Caco-2 (cell line): ENCODE data around the gene IZUMO1R. TPM values are rescaled to one million over a fixed set of nuclear protein-coding genes. Genes with fewer than 3 reads are reported as not detected.
"Not testable (repeated sequence)": the region's sequence is repeated elsewhere in the genome, so short reads cannot be mapped to it uniquely, and the experiment has no call there.

Source experiments
- BruUV-seq: library from RNA; stranded (reverse); fragments of 400-500 nt; replicated peaks from 2 replicates; lab custom pipeline; 2021; lab: Mats Ljungman, UMichigan
- CTCF ChIA-PET: fragments of 300-600 bp; sonication (Branson Sonifier 250); formaldehyde crosslinking; loops from one replicate; lab custom pipeline; 2022; ENCODE audit warnings: antibody characterized with exemption; lab: Charles Lee
- POLR2A ChIA-PET: fragments of 300-600 bp; sonication (Branson Sonifier 250); formaldehyde crosslinking; loops from one replicate; lab custom pipeline; 2022; ENCODE audit warnings: antibody characterized with exemption; lab: Charles Lee
- DNase-seq, 2 experiments: peaks; one replicate each; pipeline versions ENCODE4 v3.0.0 to v3.0.0-alpha.2; 2020 to 2022
- H3K27me3 ChIP-seq: replicated peaks from 2 replicates; pipeline ENCODE4 v1.6.0; 2011; ENCODE audit warnings: low read length; ENCODE audit not compliant: control insufficient read depth, insufficient read depth
- H3K36me3 ChIP-seq: 2 replicates; pipeline ENCODE4 v1.5.1; 2011; ENCODE audit warnings: low read length; ENCODE audit not compliant: control insufficient read depth, insufficient read depth
- H3K4me1 ChIP-seq: fragments of 250-450 bp; sonication (Bioruptor Pico); 2 replicates; pipeline ENCODE4 v1.5.1; 2020; ENCODE audit warnings: mild to moderate bottlenecking
- H3K4me3 ChIP-seq: 2 replicates; pipeline ENCODE4 v1.5.1; 2011; ENCODE audit warnings: low read depth, mild to moderate bottlenecking, control low read depth, low read length
- H3K9me3 ChIP-seq: fragments of 250-450 bp; sonication (Bioruptor Pico); 2 replicates; pipeline ENCODE4 v1.5.1; 2020; ENCODE audit warnings: mild to moderate bottlenecking, moderate library complexity
- H3K27ac Mint-ChIP-seq: one replicate; pipeline ENCODE4 v1.8.0; 2022; ENCODE audit warnings: mixed read lengths; ENCODE audit not compliant: unreplicated experiment
- H3K27me3 Mint-ChIP-seq: one replicate; pipeline ENCODE4 v1.8.0; 2022; ENCODE audit warnings: mixed read lengths; ENCODE audit not compliant: insufficient read depth, unreplicated experiment
- H3K36me3 Mint-ChIP-seq: one replicate; pipeline ENCODE4 v1.8.0; 2022; ENCODE audit warnings: mild to moderate bottlenecking, mixed read lengths; ENCODE audit not compliant: insufficient read depth, unreplicated experiment
- H3K4me1 Mint-ChIP-seq: one replicate; pipeline ENCODE4 v1.8.0; 2022; ENCODE audit warnings: low read depth, mixed read lengths; ENCODE audit not compliant: unreplicated experiment
- H3K4me3 Mint-ChIP-seq: one replicate; pipeline ENCODE4 v1.8.0; 2022; ENCODE audit warnings: mild to moderate bottlenecking, moderate library complexity, mixed read lengths; ENCODE audit not compliant: unreplicated experiment
- H3K9me3 Mint-ChIP-seq: one replicate; pipeline ENCODE4 v1.8.0; 2022; ENCODE audit warnings: mixed read lengths; ENCODE audit not compliant: unreplicated experiment
- intact Hi-C: fragments of 100-400 bp; cut with micrococcal nuclease; formaldehyde crosslinking; loops from one replicate; pipeline ENCODE4 v1.10.0; 2022; ENCODE audit not compliant: unreplicated experiment
- total RNA-seq: library from RNA; stranded (reverse); gene quantifications from 2 replicates; pipeline ENCODE4 v1.2.3, GENCODE V29; 2022
- TF ChIP-seq, protein P1 (sequence below), 2 experiments: fragments of 200-600 bp in 1 of 2; IDR thresholded peaks; 1 replicate in 1 of 2; 2 replicates in 1 of 2; pipeline versions ENCODE4 v1.5.1 to v1.8.0; 2011 to 2022; ENCODE audit warnings: antibody characterized with exemption in 1 of 2, control low read depth in 1 of 2, inconsistent platforms in 1 of 2, low read depth in 1 of 2, low read length in 1 of 2, mild to moderate bottlenecking in 1 of 2, moderate library complexity in 1 of 2; ENCODE audit not compliant: insufficient read depth in 1 of 2, severe bottlenecking in 1 of 2, unreplicated experiment in 1 of 2

The IZUMO1R gene
- total RNA-seq, 1 experiment from 2014 or later, result not detected

DNA sequence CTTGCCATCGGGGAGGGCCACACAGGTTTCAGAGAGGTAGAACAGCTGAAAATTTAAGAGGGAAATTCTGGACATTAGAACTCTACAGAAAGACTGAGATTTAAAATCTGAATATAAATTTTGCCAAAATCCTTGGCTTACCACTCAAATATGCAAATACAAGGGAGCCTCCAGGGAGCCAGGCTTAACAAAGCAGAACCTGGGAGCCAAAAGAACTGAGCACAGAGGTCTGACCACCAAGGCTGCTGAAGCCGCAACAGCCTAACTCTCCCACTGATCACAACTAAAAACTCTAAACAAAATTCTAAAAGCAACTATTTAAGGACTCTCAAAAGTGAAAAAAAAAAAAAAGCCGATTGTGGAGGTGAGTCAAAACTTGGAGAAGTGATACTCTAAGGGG is 34.3 kb downstream of the IZUMO1R start:
- H3K9me3 ChIP-seq, result 0 out of 2 replicates have a peak, but pooled peaks cover 3% of the 10 kb centered on the region
- TF ChIP-seq, protein P1, sequence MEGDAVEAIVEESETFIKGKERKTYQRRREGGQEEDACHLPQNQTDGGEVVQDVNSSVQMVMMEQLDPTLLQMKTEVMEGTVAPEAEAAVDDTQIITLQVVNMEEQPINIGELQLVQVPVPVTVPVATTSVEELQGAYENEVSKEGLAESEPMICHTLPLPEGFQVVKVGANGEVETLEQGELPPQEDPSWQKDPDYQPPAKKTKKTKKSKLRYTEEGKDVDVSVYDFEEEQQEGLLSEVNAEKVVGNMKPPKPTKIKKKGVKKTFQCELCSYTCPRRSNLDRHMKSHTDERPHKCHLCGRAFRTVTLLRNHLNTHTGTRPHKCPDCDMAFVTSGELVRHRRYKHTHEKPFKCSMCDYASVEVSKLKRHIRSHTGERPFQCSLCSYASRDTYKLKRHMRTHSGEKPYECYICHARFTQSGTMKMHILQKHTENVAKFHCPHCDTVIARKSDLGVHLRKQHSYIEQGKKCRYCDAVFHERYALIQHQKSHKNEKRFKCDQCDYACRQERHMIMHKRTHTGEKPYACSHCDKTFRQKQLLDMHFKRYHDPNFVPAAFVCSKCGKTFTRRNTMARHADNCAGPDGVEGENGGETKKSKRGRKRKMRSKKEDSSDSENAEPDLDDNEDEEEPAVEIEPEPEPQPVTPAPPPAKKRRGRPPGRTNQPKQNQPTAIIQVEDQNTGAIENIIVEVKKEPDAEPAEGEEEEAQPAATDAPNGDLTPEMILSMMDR (IDR thresholded peaks at IDR 0.05; ENCODE audit: insufficient read depth in 1 of 2, low read depth in 1 of 2, low read length in 1 of 2, severe bottlenecking in 1 of 2, unreplicated experiment in 1 of 2), result no peak
- ChIA-PET CTCF (no interaction called here), POLR2A (no interaction called here)
- no peak overlapping the region for H3K4me3 Mint-ChIP-seq
- no peaks in the 10 kb centered on the region for H3K36me3 Mint-ChIP-seq
- H3K27me3 ChIP-seq, result no peaks in the 10 kb centered on the region
- BruUV-seq, result no TSS peak
- no peak overlapping the region for H3K4me3 ChIP-seq
- H3K36me3 ChIP-seq, result no peaks in the 10 kb centered on the region
- peaks cover 6% of the 10 kb centered on the region for H3K27me3 Mint-ChIP-seq
- no peak for DNase-seq
- H3K4me1 Mint-ChIP-seq, result peaks cover 2% of the 10 kb centered on the region
- H3K9me3 Mint-ChIP-seq, result no peaks in the 10 kb centered on the region
- intact Hi-C loops, result no loop called here
- no peaks in the 10 kb centered on the region for H3K4me1 ChIP-seq
- no peak overlapping the region for H3K27ac Mint-ChIP-seq

GRCh38 chr11:94342250-94342649 is 37.9 kb downstream of the IZUMO1R start:
- Histone ChIP-seq H3K9me3 (peaks cover 8% of the 10 kb centered on the region; the same call in 1 of the 2 replicates), H3K27me3 (no peaks in the 10 kb centered on the region), H3K36me3 (no peaks in the 10 kb centered on the region), H3K4me3 (no peak overlapping the region), H3K4me1 (no peaks in the 10 kb centered on the region)
- CTCF ChIA-PET, result no interaction called here
- Mint-ChIP-seq H3K27ac (no peak overlapping the region), H3K4me3 (no peak overlapping the region), H3K9me3 (peaks cover 15% of the 10 kb centered on the region), H3K27me3 (peaks cover 3% of the 10 kb centered on the region), H3K36me3 (no peaks in the 10 kb centered on the region), H3K4me1 (peaks cover 9% of the 10 kb centered on the region)
- POLR2A ChIA-PET, result interaction anchor here (0.6 kb wide), 1 partner anchor 681 kb away, joined by 3 read pairs; the partner anchor contains the start of gene CEP295
- TF ChIP-seq, protein P1 (IDR thresholded peaks at IDR 0.05; ENCODE audit: insufficient read depth in 1 of 2, low read depth in 1 of 2, low read length in 1 of 2, severe bottlenecking in 1 of 2, unreplicated experiment in 1 of 2), result no peak
- DNase-seq, result no peak
- BruUV-seq, result no TSS peak
- intact Hi-C loops, result no loop called here

- Histone ChIP-seq H3K9me3 (peaks cover 8% of the 10 kb centered on the region; the same call in 1 of the 2 replicates), H3K4me3 (no peak overlapping the region), H3K27me3 (no peaks in the 10 kb centered on the region), H3K4me1 (no peaks in the 10 kb centered on the region), H3K36me3 (no peaks in the 10 kb centered on the region)
- no TSS peak for BruUV-seq
- TF ChIP-seq, protein P1 (IDR thresholded peaks at IDR 0.05; ENCODE audit: insufficient read depth in 1 of 2, low read depth in 1 of 2, low read length in 1 of 2, severe bottlenecking in 1 of 2, unreplicated experiment in 1 of 2), result no peak
- Mint-ChIP-seq H3K4me3 (no peak overlapping the region), H3K27ac (no peak overlapping the region), H3K36me3 (no peaks in the 10 kb centered on the region), H3K27me3 (no peaks in the 10 kb centered on the region), H3K4me1 (peaks cover 9% of the 10 kb centered on the region), H3K9me3 (peaks cover 20% of the 10 kb centered on the region)
- intact Hi-C loops, result no loop called here
- ChIA-PET POLR2A (no interaction called here), CTCF (no interaction called here)
- no peak for DNase-seq
These were observed 39.1 kb downstream of the IZUMO1R start for GRCh38 chr11:94343495-94343894.

- H3K36me3 Mint-ChIP-seq, H3K4me3 Mint-ChIP-seq, H3K27me3 Mint-ChIP-seq, H3K27ac Mint-ChIP-seq, BruUV-seq, H3K9me3 ChIP-seq, H3K4me3 ChIP-seq, H3K27me3 ChIP-seq, POLR2A ChIA-PET, DNase-seq, H3K36me3 ChIP-seq, H3K4me1 ChIP-seq, intact Hi-C loops, CTCF ChIA-PET: not testable (repeated sequence)
- peaks cover 20% of the 10 kb centered on the region for H3K9me3 Mint-ChIP-seq
- peaks cover 18% of the 10 kb centered on the region for H3K4me1 Mint-ChIP-seq
These were observed 41.9 kb downstream of the IZUMO1R start for GRCh38 chr11:94346311-94346710.

DNA sequence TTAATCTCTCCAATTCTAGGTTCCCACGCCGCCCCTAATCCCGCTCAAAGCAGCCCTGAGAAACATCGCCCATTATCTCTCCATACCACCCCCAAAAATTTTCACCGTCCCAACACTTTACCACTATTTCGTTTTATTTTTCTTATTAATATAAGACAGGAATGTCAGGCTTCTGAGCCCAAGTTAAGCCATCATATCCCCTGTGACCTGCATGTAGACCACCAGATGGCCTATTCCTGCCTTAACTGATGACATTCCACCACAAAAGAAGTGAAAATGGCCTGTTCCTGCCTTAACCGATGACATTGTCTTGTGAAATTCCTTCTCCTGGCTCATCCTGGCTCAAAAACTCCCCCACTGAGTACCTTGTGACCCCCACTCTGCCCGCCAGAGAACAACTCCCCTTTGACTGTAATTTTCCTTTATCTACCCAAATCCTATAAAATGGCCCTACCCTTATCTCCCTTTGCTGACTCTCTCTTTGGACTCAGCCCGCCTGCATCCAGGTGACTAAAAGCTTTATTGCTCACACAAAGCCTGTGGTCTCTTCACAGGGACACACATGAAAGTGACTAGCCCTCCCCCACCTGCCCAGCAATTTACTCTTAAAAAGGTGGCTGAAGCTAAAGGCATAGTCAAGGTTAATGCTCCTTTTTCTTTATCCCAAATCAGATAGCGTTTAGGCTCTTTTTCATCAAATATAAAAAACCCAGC is 46.6 kb downstream of the IZUMO1R start:
- H3K36me3 Mint-ChIP-seq, H3K4me3 ChIP-seq, H3K27me3 ChIP-seq, H3K27ac Mint-ChIP-seq, H3K9me3 ChIP-seq, H3K36me3 ChIP-seq, intact Hi-C loops, H3K27me3 Mint-ChIP-seq, H3K4me1 ChIP-seq, POLR2A ChIA-PET, DNase-seq, BruUV-seq, H3K4me3 Mint-ChIP-seq: not testable (repeated sequence)
- Mint-ChIP-seq H3K9me3 (peaks cover 18% of the 10 kb centered on the region), H3K4me1 (peaks cover 11% of the 10 kb centered on the region)
- CTCF ChIA-PET, result interaction anchor here (0.5 kb wide), 1 partner anchor 248 kb away, joined by 3 read pairs; no protein-coding TSS in a partner anchor
